ENCODE measurements around the gene TMEM256.

TMEM256 gene

DNA sequence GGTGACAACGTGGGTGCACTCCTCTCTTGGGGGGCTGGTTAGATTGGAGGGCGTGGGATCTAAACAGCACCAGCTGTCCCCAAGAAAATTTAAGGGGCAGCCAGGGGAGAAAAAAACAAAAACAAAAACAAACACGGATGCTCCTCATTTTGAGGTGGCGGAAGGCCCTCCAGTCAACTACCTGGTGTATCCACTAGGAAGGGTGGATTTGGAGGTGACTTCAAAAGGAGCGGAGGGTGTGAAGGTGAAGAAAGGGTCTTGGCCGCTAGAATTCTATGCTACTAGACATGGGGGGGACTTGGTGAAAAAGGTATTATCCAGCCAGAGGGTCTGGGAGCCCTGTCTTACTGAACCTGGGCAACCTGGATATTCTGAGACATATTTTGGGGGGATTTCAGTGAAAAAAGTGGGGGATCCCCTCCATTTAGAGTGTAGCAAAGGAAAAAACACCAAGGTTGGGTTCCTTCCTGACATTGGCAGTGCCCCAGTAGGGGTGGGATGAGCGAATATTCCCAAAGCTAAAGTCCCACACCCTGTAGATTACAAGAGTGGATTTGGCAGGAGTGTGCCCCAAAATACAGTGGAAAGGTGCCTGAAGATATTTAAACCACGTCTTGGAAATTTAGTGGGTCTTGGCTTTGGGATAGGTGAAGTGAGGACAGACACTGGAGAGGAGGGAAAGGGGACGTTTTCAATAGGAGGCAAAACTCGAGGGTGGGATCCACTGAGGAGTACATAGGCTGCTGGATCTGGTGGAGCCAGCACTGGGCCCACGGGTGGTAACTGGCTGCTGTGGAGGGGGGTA, 35.0 kb upstream of the TMEM256 start:
- no peaks in the 10 kb centered on the region for H3K27me3 ChIP-seq (replicated peaks; ENCODE audit: control insufficient read depth, insufficient read depth, low read length)
- DNase-seq (ENCODE audit: extremely low read depth, insufficient read length) = no peak
- peak overlapping the region; percentile 68 for H3K4me3 ChIP-seq (replicated peaks; ENCODE audit: low read depth, low read length)
- no peaks in the 10 kb centered on the region; the same call in 1 of the 2 replicates for H3K36me3 ChIP-seq (ENCODE audit: control insufficient read depth, insufficient read depth, low read length)
- TF ChIP-seq, protein P1, sequence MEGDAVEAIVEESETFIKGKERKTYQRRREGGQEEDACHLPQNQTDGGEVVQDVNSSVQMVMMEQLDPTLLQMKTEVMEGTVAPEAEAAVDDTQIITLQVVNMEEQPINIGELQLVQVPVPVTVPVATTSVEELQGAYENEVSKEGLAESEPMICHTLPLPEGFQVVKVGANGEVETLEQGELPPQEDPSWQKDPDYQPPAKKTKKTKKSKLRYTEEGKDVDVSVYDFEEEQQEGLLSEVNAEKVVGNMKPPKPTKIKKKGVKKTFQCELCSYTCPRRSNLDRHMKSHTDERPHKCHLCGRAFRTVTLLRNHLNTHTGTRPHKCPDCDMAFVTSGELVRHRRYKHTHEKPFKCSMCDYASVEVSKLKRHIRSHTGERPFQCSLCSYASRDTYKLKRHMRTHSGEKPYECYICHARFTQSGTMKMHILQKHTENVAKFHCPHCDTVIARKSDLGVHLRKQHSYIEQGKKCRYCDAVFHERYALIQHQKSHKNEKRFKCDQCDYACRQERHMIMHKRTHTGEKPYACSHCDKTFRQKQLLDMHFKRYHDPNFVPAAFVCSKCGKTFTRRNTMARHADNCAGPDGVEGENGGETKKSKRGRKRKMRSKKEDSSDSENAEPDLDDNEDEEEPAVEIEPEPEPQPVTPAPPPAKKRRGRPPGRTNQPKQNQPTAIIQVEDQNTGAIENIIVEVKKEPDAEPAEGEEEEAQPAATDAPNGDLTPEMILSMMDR (IDR thresholded peaks at IDR 0.05; ENCODE audit: insufficient read depth, low read length, poor library complexity, severe bottlenecking) = no peak

DNA sequence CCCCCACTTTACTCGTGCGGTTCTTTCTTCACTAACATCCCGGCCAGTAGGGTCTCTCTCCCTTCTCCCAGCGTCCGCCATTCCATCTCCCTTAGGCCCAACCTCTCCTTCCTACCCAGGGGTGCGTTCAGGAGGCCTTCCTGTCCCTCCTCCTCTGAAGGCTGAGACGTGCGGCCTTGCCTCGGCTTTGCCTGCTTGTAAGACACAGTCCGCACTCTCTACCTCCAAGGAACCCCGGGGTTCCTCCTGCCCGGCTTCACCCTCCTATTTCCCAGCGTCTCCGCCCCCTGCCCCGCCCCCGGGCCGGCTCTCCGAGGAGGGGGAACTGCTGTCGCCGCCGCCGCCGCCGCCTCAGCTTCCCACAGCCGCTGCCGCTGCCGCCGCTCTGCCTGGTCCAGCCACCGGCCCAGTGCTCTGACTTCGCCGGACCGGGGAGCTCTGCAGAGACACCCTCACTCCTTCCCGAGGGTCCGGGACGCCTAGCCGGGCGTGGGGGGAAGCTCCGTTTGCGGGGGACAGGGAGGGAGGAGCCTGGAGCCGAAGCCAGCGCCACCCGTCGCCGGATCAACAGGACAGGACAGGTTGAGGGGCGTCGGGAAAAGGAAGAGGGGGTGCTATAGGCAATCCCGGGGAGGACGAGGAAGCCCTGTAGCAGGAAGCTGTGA, 34.2 kb upstream of the TMEM256 start:
- TF ChIP-seq, protein P1 (IDR thresholded peaks at IDR 0.05; ENCODE audit: insufficient read depth, low read length, poor library complexity, severe bottlenecking) = no peak
- H3K36me3 ChIP-seq (ENCODE audit: control insufficient read depth, insufficient read depth, low read length) = no peaks in the 10 kb centered on the region; the same call in 1 of the 2 replicates
- DNase-seq (ENCODE audit: extremely low read depth, insufficient read length) = peak; percentile 42
- no peaks in the 10 kb centered on the region for H3K27me3 ChIP-seq (replicated peaks; ENCODE audit: control insufficient read depth, insufficient read depth, low read length)
- H3K4me3 ChIP-seq (replicated peaks; ENCODE audit: low read depth, low read length) = peak overlapping the region; percentile 29; the same call in 1 of the 2 replicates

DNA sequence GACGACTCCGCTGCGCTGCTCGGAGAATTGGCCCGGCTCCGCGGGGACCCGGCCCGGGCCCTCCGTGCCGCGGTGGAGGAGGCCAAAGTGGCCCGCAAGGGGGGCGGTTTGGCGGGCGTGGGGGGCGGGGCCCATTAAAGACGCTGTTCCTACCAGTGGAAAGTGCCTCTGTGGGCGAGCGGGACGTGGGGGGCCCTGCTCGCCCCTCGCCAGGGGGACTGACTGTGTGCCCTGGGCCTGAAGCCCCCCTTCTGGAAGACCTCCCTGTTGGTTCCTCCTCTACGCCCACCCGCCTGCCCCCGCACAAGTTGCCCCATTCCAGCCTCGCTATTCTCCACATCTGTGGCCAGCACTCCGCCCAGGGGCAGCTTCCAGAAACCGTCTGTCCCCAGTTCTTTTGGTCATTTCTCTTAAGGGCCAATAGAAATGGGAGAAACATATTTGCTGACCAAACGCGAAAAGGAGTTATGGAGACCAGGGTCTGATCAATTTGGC, 33.5 kb upstream of the TMEM256 start:
- no peaks in the 10 kb centered on the region; the same call in 1 of the 2 replicates for H3K36me3 ChIP-seq (ENCODE audit: control insufficient read depth, insufficient read depth, low read length)
- peak overlapping the region; percentile 37 for H3K4me3 ChIP-seq (replicated peaks; ENCODE audit: low read depth, low read length)
- TF ChIP-seq, protein P1 (IDR thresholded peaks at IDR 0.05; ENCODE audit: insufficient read depth, low read length, poor library complexity, severe bottlenecking) = no peak
- no peak for DNase-seq (ENCODE audit: extremely low read depth, insufficient read length)
- H3K27me3 ChIP-seq (replicated peaks; ENCODE audit: control insufficient read depth, insufficient read depth, low read length) = no peaks in the 10 kb centered on the region

DNA sequence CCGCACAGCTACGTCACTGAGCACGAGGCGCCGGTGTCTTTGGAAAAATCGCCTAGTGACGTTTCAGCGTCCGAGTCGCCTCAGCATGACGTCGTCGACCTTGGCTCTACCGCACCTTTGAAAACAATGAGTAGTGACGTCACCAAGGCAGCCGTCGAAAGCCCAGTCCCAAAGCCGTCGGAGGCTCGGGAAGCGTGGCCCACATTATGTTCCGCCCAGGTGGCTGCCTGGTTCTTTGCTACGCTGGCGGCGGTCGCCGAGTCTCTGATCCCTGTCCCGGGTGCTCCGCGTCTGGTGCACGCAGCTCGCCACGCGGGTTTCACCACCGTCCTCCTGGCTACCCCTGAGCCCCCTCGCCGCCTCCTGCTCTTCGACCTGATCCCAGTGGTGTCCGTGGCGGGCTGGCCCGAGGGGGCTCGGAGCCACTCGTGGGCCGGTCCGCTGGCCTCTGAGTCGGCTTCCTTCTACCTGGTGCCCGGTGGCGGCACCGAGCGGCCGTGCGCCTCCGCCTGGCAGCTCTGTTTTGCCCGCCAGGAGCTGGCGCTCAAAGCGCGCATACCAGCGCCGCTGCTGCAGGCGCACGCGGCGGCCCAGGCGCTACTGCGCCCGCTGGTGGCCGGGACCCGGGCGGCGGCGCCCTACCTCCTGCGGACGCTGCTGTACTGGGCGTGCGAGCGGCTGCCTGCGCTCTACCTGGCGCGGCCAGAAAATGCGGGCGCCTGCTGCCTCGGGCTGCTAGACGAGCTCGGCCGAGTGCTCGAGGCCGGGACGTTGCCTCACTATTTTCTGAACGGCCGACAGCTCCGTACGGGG, 32.9 kb upstream of the TMEM256 start:
- no peaks in the 10 kb centered on the region; the same call in 1 of the 2 replicates for H3K36me3 ChIP-seq (ENCODE audit: control insufficient read depth, insufficient read depth, low read length)
- peak; percentile 89 for DNase-seq (ENCODE audit: extremely low read depth, insufficient read length)
- H3K4me3 ChIP-seq (replicated peaks; ENCODE audit: low read depth, low read length) = peak overlapping the region; percentile 83
- no peaks in the 10 kb centered on the region for H3K27me3 ChIP-seq (replicated peaks; ENCODE audit: control insufficient read depth, insufficient read depth, low read length)
- TF ChIP-seq, protein P1 (IDR thresholded peaks at IDR 0.05; ENCODE audit: insufficient read depth, low read length, poor library complexity, severe bottlenecking) = peak; percentile 71

DNA sequence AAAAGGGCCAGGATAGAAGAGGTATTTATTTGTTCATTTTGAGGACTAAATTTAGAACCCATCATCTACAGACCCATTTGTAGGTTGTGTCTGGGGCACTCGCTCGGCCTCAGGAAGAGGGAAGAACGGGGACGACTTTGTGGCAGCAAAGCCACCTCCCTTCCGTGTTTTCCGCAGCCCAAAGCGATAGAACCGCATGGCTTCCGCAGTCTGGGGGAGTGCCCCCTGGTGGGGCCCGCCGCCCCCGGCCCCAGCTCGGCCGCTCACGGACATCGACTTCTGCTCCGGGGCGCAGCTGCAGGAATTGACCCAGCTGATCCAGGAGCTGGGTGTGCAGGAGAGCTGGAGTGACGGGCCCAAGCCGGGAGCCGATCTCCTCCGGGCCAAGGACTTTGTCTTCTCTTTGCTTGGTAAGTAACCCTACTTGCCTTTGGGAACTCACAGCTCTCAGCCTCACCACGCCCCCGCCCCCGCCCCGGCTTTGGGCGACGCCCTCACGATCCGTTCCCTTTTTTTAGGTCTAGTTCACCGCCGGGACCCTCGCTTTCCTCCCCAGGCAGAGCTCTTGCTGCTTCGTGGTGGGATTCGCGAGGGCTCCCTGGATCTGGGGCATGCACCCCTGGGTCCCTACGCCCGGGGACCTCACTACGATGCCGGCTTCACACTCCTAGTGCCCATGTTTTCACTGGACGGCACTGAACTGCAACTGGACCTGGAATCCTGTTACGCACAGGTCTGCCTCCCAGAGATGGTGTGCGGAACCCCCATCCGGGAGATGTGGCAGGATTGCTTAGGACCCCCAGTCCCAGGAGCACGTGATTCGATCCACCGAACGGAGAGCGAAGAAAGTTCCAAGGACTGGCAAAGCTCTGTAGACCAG, 32.0 kb upstream of the TMEM256 start:
- H3K36me3 ChIP-seq (ENCODE audit: control insufficient read depth, insufficient read depth, low read length) = no peaks in the 10 kb centered on the region; the same call in 1 of the 2 replicates
- peak; percentile 83 for DNase-seq (ENCODE audit: extremely low read depth, insufficient read length)
- peak overlapping the region; percentile 83 for H3K4me3 ChIP-seq (replicated peaks; ENCODE audit: low read depth, low read length)
- no peaks in the 10 kb centered on the region for H3K27me3 ChIP-seq (replicated peaks; ENCODE audit: control insufficient read depth, insufficient read depth, low read length)
- TF ChIP-seq, protein P1 (IDR thresholded peaks at IDR 0.05; ENCODE audit: insufficient read depth, low read length, poor library complexity, severe bottlenecking) = peak; percentile 54

Measured in GM06990 (cell line).